ENCODE data around the gene ALK. TPM values are rescaled to one million over a fixed set of nuclear protein-coding genes. Genes with fewer than 3 reads are reported as not detected.

ALK gene
- polyA plus RNA-seq, 2 of the 4 experiments (the other 2 are of a cell fraction), result not detected

- DNase-seq (ENCODE audit: low read depth in 1 of 2, low spot score in 1 of 2) (peak in 1 of 2 experiments; percentile 66), ATAC-seq (peak; percentile 65 to 77), FAIRE-seq (peak; percentile 86)
- CTCF ChIA-PET, result interaction anchor here (0.6 to 1.5 kb wide), 4 partner anchors 10 to 207 kb away, joined by 3 to 5 read pairs (median 3); no protein-coding TSS in a partner anchor
- WGBS (ENCODE audit: missing lambda C conversion rate), result 32% methylated on average over 8 of the region's 8 CpGs
- Histone ChIP-seq H3K9me3 (no peaks in the 10 kb centered on the region), H3K4me3 (no peak overlapping the region), H3K4me1 (peaks cover 32% of the 10 kb centered on the region), H3K27ac (peak overlapping the region; percentile 16 to 72; a peak in 4 of 6 replicates), H3K4me2 (peak overlapping the region; percentile 41)
- TF ChIP-seq MYC (IDR thresholded peaks at IDR 0.05; ENCODE audit: borderline replicate concordance, low read length) (peak; percentile 37; the same call in 1 of the 2 replicates), PHF8 (IDR thresholded peaks at IDR 0.05; ENCODE audit: borderline replicate concordance, low read depth) (no peak), ZFP36 (IDR thresholded peaks at IDR 0.05; ENCODE audit: borderline replicate concordance, partially characterized antibody) (no peak), JUN (IDR thresholded peaks at IDR 0.05) (no peak; a peak in 1 of 5 replicates), SREBF2 (IDR thresholded peaks at IDR 0.05) (no peak; the same call in 1 of the 2 replicates), JUNB (IDR thresholded peaks at IDR 0.05) (peak; percentile 45), KDM5A (IDR thresholded peaks at IDR 0.05) (no peak), CBX2 (IDR thresholded peaks at IDR 0.05; ENCODE audit: borderline replicate concordance, low read depth) (no peak), RAD21 (conservative IDR thresholded peaks at IDR 0.05 in 1 of 2, IDR thresholded peaks at IDR 0.05 in 1 of 2) (no peak), EHMT2 (IDR thresholded peaks at IDR 0.05; ENCODE audit: low read depth) (no peak), RARB (CRISPR knock-in tag; IDR thresholded peaks at IDR 0.05) (no peak), CHD4 (IDR thresholded peaks at IDR 0.05; ENCODE audit: borderline replicate concordance) (no peak), FOSB (CRISPR knock-in tag; IDR thresholded peaks at IDR 0.05) (no peak), ESRRA (IDR thresholded peaks at IDR 0.05; ENCODE audit: borderline replicate concordance, low read length) (0 out of 2 replicates have a peak, but pooled peaks have one; percentile 14), PBX3 (IDR thresholded peaks at IDR 0.05) (no peak), EHF (CRISPR knock-in tag; IDR thresholded peaks at IDR 0.05) (no peak), ATOH8 (CRISPR knock-in tag; IDR thresholded peaks at IDR 0.05; ENCODE audit: low read depth) (no peak), RCOR1 (IDR thresholded peaks at IDR 0.05; ENCODE audit: low read depth, low read length) (no peak), NFE2L2 (conservative IDR thresholded peaks at IDR 0.05; ENCODE audit: low read length) (no peak), CBX8 (IDR thresholded peaks at IDR 0.05) (no peak), RFX5 (IDR thresholded peaks at IDR 0.05) (no peak), HDAC2 (IDR thresholded peaks at IDR 0.05) (no peak), CTCF (IDR thresholded peaks at IDR 0.05) (no peak), MAFK (IDR thresholded peaks at IDR 0.05; ENCODE audit: partially characterized antibody) (peak; percentile 82), FOXS1 (CRISPR knock-in tag; IDR thresholded peaks at IDR 0.05) (no peak), HES2 (IDR thresholded peaks at IDR 0.05) (no peak), REST (IDR thresholded peaks at IDR 0.05) (no peak), POLR2A (IDR thresholded peaks at IDR 0.05; ENCODE audit: low read length) (no peak), ZC3H11A (IDR thresholded peaks at IDR 0.05) (no peak), GATA3 (IDR thresholded peaks at IDR 0.05; ENCODE audit: borderline replicate concordance) (no peak), SMC3 (IDR thresholded peaks at IDR 0.05) (no peak), FOSL2 (IDR thresholded peaks at IDR 0.05) (no peak), FOSL2 (CRISPR knock-in tag; IDR thresholded peaks at IDR 0.05) (peak; percentile 69)
- POLR2A ChIA-PET, result interaction anchor here (1.0 kb wide), 1 partner anchor 48 kb away, joined by 3 read pairs; no protein-coding TSS in a partner anchor
Measured at GRCh38 chr2:29165362-29166241, 755.8 kb downstream of the ALK start.

Data from A549 (cell line).